Cerebellar nuclear complex (tissue), 1 donor: ENCODE results near the gene SSBP3.
"Not testable (repeated sequence)": the region's sequence is repeated elsewhere in the genome, so short reads cannot be mapped to it uniquely, and the experiment has no call there.

ENCODE experiments used
- DNase-seq, 2 experiments: peaks; one replicate each; lab custom pipeline; 2025; lab: John Stamatoyannopoulos, UW

The SSBP3 gene

DNA sequence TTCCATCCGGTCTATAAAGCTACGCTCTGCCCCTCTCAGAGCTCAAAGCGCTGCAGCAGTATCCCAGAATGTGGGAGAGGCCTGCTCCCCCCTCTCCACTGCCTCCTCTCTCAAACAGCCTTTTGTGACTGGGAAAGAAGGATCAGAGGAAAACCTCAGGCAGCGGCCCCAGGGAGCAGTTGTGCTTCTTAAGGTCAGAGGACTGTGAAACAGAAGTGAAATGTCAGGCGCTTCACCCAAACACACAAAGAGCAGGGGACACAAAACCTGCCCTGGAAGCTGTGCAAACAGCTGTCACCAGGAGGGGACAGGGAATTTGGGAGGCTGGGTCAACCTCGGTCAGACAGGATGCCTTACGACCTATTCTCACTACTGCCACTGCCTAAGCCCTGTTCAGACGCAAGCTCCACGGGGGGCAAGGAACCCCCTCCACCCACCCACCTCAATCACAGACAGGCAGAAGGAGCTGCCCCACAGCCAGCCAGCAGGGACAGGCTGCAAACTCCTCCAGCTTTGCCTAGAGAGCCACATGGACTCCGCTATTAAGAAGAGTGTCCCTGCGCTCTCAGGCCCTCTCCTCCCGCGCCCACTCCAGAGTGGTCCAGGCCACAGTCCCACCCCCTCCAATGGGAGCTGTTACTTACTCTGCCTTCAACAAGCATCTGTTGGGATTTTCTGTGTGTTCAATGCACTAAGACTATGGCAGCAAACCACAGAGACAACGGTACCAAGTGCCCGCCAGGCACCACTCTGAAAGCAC is 14.6 kb downstream of the SSBP3 start:
- DNase-seq, result no peak

DNA sequence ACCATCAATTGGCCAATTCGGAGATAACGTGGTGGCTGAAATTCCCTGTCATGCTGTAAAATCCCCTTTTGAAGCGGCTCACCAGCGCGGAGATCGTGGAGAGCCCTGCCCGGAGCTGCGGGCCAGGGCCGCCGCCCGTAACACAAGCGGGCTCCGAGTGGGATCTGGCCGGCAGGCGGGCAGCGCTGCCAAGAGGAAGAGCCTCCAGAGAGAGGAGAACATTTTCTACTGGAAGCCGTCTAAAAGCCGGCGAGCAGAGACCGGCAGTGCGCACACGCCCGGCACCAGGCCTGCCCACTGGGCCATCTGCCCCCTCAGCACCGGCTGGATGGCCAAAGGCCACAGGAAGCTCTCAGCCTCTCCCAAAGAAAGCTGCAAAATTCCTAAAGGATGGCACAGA is 15.5 kb downstream of the SSBP3 start:
- DNase-seq, result no peak

DNA sequence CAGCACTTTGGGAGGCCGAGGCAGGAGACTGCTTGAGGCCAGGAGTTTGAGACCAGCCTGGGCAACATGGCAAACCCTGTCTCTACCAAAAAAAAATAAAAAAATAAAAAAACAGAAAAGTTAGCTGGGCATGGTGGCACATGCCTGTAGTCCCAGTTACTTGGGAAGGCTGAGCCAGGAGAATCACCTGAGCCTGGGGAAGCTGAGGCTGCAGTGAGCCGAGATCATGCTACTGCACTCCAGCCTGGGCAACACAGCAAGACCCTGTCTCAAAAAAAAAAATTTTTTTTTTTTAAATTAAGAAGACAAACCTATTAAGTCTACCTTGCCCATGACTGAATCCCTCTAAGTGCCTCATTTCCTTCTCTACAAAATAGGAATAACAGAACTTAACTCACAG is 16.6 kb downstream of the SSBP3 start:
- not testable (repeated sequence) for DNase-seq

DNA sequence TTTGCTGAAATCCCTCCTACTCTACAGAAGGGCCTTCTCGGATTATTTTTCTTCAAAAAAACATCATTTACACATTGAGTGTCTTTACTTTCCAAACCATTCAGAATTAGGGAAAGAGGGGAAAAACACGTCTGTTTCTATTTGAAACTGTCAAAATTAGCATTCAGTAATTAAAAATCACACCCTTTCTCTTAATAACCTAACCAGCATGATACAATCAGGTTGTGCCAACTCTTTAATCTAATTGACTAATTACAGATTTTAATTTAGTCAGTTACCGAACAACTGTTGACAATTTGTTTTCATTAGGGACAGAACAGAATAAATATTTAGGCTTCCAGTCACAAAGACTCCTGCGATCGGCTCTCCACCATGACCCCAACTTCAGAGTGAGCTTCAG is 18.8 kb downstream of the SSBP3 start:
- no peak for DNase-seq

DNA sequence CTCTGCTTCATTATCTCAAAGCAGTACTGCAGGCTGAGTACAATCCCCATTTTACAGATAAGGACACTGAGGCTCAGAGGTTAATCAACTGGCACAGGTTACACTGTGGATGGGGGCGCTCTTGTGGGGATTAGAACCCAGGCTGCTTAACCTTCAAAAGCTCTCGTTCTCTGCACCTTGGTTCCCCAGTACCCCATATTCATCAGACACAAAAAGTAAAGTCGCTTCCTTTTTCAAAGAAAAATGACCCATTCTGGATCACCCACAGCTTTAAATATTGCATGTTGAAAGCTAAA is 20.5 kb downstream of the SSBP3 start:
- DNase-seq, result no peak

DNA sequence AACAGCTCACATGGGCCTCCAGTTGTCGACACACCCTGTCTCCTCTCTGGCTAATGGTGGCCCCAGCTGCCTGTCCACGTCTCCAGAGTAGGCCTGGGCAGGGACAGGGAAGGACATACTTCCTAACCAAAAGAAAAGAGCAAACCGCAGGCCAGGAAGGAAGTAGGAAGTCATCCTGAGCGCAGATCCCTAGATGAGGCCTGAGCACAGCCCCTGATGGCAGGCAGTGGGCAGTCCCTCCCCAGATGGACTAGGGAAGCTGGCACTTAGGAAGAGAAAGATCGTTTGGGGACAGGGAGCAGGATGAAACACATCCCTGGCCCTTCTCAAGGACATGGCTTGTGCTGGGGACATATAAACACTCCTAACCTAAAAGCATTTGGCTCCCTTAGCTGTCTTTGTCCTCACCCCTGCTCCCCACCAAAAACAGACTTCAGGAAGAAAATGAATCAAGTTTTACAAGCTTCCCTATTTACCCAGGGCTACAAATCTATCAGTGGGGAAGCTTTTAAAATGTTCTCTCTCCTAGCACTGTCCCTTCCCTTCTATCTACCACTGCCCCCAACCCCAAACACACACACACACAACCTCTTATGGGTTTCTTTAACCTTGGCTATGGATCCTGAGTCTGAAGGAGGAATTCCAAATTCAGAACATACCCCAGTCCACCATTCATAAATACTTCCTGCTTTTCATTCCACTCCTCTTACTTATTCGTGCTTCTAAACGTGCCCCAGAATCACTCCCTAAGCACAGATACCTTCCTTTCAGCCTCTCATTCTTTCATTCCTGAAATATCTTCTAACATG is 21.1 kb downstream of the SSBP3 start:
- no peak for DNase-seq

DNA sequence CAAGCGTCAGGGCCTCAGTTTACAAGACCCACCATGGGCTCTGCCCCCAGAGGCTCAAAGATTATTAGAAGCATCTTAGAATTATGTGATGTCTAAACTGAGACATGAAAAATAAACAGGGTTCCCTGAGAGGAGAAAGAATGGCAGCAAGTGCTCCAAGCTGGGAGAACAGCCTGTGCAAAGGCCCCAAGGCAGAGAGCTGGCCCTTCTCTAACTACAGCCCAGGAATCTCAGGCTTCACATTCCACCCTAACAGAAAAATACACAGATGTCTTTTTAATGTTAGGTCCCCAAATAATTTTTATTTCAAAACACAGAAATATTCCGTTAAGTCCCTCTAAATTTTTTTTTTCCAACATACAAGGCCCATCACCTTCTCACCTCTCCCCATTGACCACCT is 21.7 kb downstream of the SSBP3 start:
- DNase-seq, result no peak

DNA sequence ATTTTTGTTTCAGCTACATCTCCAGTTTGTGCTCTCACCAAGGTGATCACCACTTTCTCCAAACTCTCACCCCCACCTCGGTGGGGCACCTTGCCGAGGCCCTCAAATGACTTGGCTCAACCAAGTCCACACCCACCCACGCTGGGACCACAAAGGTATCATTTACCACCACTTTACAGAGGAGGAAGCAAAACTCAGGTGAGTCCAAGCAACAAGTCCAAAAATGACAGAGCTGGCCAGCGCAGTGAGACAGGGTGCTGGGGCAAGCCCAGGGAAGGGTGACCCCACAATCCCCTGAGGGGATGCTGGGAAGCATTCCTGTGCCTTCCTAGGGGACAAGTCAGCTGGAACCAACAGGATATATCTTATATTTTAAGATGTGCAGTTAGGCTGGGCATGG is 24.7 kb downstream of the SSBP3 start:
- no peak for DNase-seq

DNA sequence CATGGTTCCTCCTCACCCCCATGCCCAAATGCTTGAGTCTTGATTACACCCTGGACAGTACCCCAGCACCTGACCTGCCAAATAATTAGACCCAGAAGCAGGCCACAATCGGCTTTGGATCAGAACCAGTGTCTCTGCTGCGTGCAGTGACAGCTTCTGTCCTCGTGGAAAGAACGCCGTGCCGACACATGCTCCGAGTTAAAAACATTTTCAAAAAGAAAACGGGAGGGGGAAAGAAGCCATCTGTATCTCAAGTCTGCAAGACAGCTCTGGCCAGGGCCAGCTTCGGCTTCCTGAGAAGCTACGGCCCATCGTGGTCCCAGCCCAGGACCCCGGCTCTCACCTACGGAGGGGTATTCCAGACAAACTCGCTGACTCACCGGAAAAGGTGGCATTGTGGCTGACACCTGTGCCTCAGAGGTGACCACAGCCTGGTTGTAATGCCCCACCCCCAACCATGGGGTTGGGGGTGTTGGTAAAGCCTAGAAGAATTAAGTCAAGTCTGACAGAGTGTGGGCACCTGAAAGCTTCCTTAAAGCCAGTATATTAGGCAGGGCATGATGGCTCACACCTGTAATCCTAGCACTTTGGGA is 25.8 kb downstream of the SSBP3 start:
- DNase-seq, result peak in 1 of 2 experiments; percentile 32

DNA sequence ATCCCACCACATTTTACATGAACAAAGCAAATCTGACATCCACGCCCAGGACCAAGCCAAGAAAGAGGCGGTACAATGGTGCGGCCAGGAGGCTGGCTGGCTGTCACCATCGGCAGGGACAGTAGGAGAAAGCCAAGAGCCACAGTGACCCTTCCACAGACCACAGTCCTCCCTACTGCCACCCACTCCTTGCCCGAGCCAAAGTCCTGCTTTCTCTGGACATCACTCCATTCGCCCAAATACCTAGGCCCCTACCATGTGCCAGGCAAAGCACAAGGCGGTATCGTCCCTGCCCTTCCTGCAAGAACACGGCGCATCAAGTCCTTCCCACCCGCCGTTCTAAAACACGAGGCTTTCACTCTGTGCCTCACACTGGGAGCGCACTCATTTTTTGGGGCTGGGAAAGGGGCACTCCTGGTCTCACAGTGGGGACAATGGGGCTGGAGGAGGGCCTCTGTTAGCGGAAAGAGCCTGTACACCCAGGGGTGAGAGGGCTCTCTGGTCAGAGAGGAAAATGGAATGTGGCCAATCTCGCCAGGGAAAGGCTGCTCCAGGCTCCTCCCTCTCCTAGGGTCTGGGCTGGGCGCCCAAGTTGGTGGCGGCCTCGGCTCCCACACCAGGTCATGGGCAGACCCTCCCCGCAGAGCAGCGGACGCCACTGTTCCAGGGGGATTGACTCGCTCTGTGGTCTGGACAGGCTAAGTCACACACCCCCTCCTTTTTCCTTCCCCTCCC is 26.5 kb downstream of the SSBP3 start:
- no peak for DNase-seq

DNA sequence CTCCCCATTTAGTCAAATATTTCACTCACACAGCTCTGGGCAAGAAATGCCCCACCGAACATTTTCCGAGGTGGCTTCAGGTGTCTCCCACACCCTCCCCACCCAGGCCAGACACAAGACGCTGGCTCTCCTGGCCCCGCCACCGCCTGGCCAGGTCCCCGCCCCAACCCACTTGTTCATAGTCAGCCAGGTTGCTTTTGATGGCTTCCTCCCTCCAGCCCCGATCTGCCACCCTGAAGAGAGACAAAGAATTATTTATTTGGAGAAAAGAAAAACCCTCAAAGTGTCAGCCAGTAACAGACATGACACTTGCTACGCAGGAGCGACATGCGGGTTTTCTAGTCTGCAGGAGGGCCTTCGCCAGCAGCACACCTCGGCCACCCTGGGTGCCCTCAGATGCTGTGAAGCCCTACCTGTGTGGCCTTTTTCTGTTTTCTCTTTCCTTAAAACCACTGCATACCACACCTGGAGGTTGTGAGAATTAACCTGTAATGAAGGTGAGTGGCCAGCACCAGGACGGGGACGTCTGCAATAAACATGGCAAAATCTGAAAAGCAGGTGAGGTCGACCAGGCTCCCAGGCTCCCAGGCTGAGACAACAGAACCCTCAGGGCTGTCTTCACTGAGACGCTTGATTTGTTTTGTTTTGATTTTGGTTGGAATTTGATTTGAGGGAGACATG is 27.2 kb downstream of the SSBP3 start:
- DNase-seq, result no peak

DNA sequence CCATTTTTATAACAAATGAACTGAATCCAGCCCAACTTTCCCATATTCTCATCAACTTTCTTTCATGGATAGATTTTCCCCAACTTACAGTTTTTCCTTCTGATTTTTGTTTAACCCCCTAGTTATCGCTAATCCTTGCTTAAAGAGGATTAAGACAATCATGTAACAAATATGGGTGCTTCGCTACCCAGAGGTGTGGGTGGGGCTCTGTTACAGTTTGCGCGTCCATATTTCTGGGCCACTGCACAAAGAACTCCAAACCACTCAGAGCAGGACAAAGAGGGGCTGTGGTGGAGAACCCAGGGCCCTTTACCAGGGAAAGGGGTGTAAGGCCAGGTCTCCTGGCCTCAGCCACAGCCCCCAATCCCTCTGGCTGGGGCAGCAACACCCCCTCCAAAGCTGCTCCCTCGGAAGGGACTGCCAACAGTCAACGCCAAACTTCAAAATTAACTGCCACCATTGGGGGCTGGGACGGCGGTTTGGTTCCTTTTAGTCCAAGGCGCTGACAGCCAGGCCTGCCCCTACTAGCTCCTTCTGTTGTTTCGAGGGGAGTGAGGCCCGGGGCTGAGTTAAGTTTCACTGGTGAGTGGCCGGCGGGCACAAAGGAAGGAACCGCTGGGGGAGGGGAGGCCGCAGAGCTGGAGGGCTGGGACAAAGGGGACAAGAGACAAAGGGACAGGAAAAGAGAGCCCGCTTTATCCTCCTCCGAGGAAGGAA is 27.9 kb downstream of the SSBP3 start:
- no peak for DNase-seq

DNA sequence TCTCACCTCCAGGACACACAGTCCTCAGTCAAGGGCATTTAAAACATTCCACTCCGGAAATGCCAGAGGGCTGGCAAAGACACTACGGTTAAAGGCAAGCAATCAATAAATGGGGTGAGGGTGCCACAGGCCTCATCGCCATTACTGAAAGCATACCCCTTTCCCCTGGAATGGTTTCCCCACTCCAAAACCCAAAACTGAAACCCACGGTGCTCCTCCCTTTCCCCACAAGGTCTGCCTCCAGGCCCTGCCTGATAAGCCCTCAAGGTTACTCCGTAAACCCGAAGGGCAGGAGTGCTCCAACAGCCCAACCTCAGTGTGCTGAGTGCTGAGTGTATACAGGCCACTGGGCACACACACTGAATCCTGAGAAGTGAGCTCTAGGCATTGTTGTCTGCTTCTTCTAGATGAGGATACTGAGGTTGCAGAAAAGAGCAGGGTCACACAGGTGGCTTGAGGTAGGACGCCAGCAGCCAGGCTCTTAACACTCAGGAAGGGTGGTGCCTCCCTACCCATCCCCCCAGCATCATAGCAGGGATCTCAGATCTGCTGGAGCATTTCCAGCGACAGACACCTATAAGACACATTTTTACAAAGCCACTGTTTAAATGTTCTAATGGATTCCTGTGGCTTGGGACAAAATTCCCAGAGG is 29.0 kb downstream of the SSBP3 start:
- no peak for DNase-seq

DNA sequence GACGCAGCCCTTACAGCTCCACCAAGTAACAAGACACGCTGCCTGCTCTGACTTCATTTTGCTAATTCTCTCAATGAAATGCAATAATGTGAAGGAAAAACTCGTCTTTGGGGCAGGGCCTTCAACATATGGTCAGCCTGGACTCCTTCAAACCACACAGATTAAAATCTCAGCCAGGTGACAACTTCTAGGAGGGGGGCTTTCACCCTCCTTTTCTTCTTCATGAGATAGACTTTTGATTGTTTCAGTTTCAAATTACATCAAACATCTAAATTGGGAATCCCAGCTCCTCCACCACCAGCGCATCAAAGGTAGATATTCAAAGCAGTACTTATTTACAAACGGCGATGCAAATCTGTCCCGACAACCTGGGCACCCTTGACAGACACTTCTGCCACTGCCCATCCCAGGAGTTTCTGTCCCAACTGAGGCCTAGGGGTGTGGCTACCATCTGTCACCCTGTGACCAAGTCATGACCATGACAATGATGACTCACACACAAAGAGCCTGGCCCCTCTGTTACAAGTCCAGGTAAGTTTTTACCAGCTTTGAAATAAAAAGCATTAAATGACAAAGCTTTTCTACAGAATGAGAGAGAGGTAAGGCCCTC is 29.7 kb downstream of the SSBP3 start:
- no peak for DNase-seq

DNA sequence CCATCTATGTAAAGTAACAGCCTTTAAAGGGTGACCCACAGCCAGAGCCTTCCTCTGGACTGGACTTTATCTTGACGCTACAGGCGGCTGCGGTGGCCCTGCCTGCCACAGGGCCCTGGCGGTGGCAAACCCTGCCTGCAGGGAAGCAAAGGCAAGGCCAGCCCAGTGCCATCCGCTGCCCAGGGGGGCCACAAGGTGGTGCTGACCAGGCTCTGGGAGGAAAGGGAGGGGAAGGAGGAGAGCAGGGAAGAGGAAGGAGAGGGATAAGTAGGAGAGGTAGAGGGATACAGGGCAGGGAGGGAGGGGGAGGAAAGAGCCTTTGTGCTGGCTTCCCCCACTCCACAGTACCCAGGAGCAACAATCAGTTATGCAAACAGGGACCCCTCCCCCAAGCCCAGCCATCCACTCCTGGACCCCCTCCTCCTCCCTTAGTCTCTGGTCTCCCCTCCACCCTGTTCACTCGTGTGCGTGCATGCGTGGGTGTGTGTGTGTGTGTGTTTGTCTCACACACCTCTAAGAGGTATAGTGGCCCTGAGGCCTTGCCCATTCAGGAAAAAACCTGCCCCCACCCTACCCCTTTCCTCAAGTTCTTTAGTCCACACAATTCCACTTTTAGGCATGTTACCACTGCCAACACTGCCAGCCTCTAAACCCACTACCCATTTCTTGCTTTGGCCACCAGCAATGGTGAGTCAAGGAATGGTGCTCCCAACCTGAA is 30.3 kb downstream of the SSBP3 start:
- DNase-seq, result no peak

DNA sequence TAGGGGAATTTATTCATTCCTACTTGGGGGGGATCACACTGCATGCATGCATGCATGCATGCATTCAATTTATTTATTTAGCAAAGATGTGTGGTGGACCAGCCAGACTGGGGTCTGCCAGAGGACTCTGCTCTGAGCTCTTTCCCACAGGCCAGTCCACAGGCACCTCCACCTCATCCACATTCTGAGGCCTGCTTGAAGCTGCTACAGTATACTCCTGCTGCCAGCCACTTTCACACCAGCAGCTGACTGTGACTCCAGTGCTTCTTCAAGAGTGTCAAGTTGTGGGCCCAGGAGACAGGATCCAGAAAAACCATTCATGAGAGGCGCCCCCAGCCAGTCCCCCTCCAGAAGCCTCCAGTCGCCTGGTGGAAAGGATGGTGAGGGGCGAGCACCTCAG is 30.9 kb downstream of the SSBP3 start:
- DNase-seq, result no peak

DNA sequence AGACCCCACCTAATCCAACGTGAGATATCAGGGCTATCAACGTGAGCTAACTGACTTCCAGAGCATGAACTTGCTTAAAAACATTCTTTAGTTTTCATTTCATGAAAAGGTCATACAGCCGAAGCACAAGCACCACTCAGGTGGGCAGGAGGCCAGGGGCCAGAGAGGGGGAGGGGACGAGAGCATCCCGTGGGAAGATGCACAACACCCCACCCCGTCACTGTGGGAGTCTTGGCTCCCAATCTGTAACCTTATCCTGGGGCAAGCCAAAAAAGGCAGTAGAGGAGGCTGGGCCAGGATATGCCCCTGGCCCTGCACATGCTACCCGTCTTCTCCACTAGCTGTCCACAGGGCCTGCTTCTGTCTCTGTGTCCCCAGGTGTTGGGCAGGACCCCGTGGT is 31.4 kb downstream of the SSBP3 start:
- DNase-seq, result no peak

DNA sequence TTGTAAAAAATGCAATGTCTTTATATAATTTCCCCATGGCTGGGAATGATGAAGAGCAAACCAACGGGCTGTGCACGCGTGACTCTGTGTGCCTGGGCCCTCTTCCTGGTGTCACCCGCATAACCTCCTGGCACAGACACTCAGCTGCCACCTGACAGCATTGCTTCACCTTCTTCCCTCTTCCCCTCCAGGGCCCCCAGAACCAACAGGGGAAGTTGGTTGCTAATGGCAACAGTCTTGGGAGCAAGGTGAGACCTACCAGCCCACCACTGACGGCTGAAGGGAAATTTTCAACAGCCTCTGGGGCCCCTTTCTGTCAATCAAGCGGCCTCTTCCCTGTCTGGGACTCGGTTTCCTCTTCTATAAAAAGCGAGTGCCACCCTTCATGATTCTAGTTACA is 33.2 kb downstream of the SSBP3 start:
- no peak for DNase-seq

DNA sequence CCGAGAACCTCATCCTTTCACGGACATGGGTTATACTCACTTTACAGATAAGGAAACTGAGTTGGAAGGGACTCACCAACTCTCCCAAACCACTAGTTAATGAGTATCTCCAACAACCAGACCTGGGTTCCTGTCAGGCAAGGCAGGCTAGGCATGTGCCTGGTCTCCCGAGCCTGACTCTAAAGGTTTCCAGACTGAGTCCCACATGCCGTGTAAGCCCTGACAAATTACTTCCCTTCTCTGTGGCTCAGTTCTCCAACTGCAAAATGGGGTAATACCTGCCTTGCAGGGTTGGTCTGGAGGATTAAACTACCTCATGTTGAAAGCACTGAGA is 34.3 kb downstream of the SSBP3 start:
- DNase-seq, result no peak
